AG08395 (cell line): ENCODE measurements around the gene ACTBL2.
"Not testable (repeated sequence)": the region's sequence is repeated elsewhere in the genome, so short reads cannot be mapped to it uniquely, and the experiment has no call there.

Experiments used
- DNase-seq: peaks from one replicate; pipeline ENCODE4 v3.0.0; 2012; ENCODE audit warnings: mixed read lengths, low spot score

The ACTBL2 gene

GRCh38 chr5:57494104-57495098, 11.8 kb upstream of the ACTBL2 start:
- peak; percentile 95 for DNase-seq

GRCh38 chr5:57493034-57493433, 10.4 kb upstream of the ACTBL2 start:
- DNase-seq: no peak

GRCh38 chr5:57492632-57493031, 10.0 kb upstream of the ACTBL2 start:
- DNase-seq: no peak

- DNase-seq: no peak
These were observed 8.9 kb upstream of the ACTBL2 start for GRCh38 chr5:57491369-57491965.

- DNase-seq: peak; percentile 70
These were observed 5.8 kb upstream of the ACTBL2 start for GRCh38 chr5:57488215-57488955.

GRCh38 chr5:57486027-57486602, 3.5 kb upstream of the ACTBL2 start:
- DNase-seq: no peak

GRCh38 chr5:57478826-57479225, 3.8 kb downstream of the ACTBL2 start:
- no peak for DNase-seq

- DNase-seq: no peak
These were observed 6.0 kb downstream of the ACTBL2 start for GRCh38 chr5:57476601-57477056.

GRCh38 chr5:57470339-57470738, 12.3 kb downstream of the ACTBL2 start:
- DNase-seq: no peak

GRCh38 chr5:57468481-57469163, 14.0 kb downstream of the ACTBL2 start:
- peak; percentile 76 for DNase-seq

- DNase-seq: no peak
These were observed 16.1 kb downstream of the ACTBL2 start for GRCh38 chr5:57466544-57466943.

- DNase-seq: not testable (repeated sequence)
These were observed 22.6 kb downstream of the ACTBL2 start for GRCh38 chr5:57460056-57460455.

- no peak for DNase-seq
These were observed 24.2 kb downstream of the ACTBL2 start for GRCh38 chr5:57458443-57458842.

- DNase-seq: no peak
These were observed 26.0 kb downstream of the ACTBL2 start for GRCh38 chr5:57456531-57457135.

- DNase-seq: no peak
These were observed 26.8 kb downstream of the ACTBL2 start for GRCh38 chr5:57455511-57456455.

GRCh38 chr5:57454896-57455295, 27.7 kb downstream of the ACTBL2 start:
- DNase-seq: no peak

- no peak for DNase-seq
These were observed 28.9 kb downstream of the ACTBL2 start for GRCh38 chr5:57453728-57454127.

GRCh38 chr5:57452885-57453284, 29.7 kb downstream of the ACTBL2 start:
- no peak for DNase-seq

- no peak for DNase-seq
These were observed 31.4 kb downstream of the ACTBL2 start for GRCh38 chr5:57450991-57451876.
